Effector memory CD8-positive, alpha-beta T cell (primary cell): ENCODE data around the gene SAMM50.
A peak's percentile ranks its signal among the peaks of the same experiment; 100 is the strongest.

Experiments
- ATAC-seq: fragments of 150-1000 bp; cut with Tn5 transposase; replicated peaks from 2 replicates; pipeline ENCODE4 v1.10.0; 2021; ENCODE audit warnings: mild to moderate bottlenecking, moderate library complexity
- DNase-seq, 3 experiments: peaks; one replicate each; pipeline ENCODE4 v3.0.0; 2021
- H3K27ac Mint-ChIP-seq, 2 donors: one replicate each; pipeline ENCODE4 v1.8.0; 2022; ENCODE audit warnings: mild to moderate bottlenecking in 2 of 2, mixed read lengths in 2 of 2, moderate library complexity in 2 of 2
- H3K27me3 Mint-ChIP-seq, 2 donors: one replicate each; pipeline ENCODE4 v1.8.0; 2022; ENCODE audit warnings: mixed read lengths in 2 of 2
- H3K36me3 Mint-ChIP-seq: one replicate; pipeline ENCODE4 v1.8.0; 2022; ENCODE audit warnings: mild to moderate bottlenecking, moderate library complexity, mixed read lengths; ENCODE audit not compliant: insufficient read depth
- H3K4me1 Mint-ChIP-seq, 2 donors: one replicate each; pipeline ENCODE4 v1.8.0; 2022; ENCODE audit warnings: low read depth in 2 of 2, mixed read lengths in 2 of 2
- H3K4me3 Mint-ChIP-seq, 2 donors: one replicate each; pipeline ENCODE4 v1.8.0; 2022; ENCODE audit warnings: mild to moderate bottlenecking in 2 of 2, mixed read lengths in 2 of 2, moderate library complexity in 2 of 2
- H3K9me3 Mint-ChIP-seq, 2 donors: one replicate each; pipeline ENCODE4 v1.8.0; 2022; ENCODE audit warnings: mixed read lengths in 2 of 2

Gene SAMM50

DNA sequence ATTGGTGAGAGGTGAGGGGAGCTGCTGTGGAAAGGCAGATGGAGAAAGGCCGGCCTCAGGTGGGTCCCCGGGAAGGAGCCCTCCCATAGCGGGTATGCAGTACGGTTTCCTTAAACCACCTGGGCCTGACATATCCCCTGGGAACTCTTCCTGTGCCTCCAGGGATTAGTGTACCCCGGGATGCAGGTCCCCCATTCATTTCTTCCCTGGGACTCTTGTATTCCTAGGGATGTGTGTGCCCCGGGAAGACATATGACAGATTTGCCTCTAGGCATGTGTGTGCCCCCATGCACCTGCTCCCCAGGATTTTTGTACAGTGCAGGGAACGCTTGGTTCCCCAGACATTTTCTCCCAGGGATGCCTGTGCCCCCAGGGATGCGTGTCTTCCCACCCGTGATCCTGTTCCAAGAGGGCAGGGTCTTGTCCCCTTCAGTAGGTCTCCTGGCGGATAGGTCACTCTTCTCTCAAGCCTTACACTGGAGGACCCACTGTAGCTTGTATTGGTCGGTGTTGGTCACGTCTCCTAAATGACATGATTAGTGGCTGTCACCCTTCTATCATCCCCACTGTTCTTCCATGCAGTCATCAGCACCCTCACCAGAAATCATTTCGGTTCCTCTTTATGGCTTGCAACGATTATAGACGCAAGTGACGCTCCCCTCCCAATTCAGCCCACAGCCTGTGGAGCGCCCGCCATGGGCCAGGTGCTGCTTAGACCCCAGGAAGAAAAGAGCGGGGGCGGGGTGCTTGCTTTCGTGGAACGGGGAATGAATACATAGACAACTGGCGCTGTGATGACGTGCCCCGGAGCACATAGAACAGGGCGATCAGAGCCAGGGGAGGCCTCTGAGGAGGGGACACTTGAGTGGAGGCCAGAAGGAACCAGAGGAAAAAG, 70.2 kb downstream of the SAMM50 start:
- no peak for ATAC-seq
- Mint-ChIP-seq H3K4me1 (peaks cover 30 to 35% of the 10 kb centered on the region in 2 donors), H3K4me3 (peak overlapping the region; percentile 74 to 80), H3K27ac (peak overlapping the region; percentile 95 to 97), H3K27me3 (no peaks in the 10 kb centered on the region), H3K36me3 (peaks cover 13% of the 10 kb centered on the region), H3K9me3 (no peaks in the 10 kb centered on the region)
- DNase-seq = no peak

DNA sequence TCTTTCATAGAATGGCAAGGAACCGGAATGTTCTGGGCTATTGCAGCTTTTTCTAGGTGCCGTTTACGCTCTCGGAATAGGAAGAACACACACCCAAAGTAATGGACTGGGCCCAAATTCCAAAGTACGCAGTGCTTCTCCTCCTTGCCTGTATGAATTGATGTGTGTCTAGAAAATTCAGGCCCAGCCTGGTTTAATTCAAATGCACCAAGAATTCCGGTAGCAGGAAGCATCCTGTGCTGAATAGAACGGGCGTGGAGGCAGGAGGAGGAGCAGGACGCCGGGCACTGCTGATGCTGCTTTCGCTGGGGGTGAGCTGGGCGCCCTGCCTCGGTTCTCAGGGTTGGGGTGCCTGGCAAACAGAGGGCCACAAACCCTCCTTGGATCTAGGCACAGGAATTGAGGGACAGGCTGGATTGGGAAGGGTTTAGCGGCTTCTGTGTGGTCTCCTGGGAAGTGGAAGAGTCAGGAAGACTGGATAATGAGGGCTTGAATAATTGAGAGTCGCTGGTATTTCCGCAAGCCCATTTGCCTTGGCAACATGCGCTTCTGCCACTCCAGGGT, 70.9 kb downstream of the SAMM50 start:
- Mint-ChIP-seq H3K4me1 (peaks cover 33 to 40% of the 10 kb centered on the region in 2 donors), H3K27me3 (no peaks in the 10 kb centered on the region), H3K27ac (peak overlapping the region; percentile 95 to 97), H3K9me3 (no peaks in the 10 kb centered on the region), H3K4me3 (peak overlapping the region; percentile 74 to 80), H3K36me3 (peaks cover 13% of the 10 kb centered on the region)
- ATAC-seq (no peak), DNase-seq (no peak)

DNA sequence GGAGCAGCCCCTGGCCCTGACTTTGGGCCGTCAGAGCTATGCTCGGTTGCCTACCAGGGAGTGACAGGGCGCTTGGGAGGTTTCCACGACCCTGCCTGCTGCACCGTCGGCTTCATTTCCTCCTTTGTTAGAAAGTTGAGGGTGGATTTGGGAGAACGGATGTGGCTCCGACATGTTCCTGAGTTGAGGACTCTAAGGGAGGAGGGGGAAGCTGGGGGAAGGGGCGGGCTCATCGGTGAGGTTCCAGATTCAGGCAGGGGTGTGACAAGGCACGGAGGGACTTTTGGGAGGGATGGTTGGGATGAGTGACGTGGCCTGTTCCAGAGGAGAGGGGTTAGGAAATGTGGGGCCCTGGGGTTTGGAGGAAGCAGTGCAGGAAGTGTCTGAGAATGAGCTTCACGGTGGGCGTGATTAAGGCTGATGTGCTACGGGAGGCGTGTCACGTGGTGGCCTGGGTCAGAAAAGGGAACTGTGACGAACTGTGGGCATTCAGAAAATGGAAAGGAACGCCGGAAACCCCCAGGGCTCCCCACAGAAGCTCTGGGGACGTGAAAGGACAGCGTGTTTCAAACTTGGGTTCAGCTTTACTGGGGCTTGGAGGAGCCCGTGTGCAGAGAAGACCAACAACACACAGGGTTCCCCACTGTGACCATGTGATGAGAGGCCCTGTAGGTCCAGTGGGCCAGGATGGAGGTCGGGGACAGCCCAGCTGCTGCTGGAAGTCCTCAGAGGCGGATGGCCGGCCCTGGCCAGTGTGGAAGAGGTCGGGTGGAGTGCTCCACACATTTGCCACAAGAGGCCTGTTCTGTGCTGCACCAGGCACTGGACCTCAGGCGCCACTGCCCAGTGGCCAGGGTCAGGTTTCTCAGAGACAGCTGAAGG, 71.6 kb downstream of the SAMM50 start:
- Mint-ChIP-seq H3K27ac (peak overlapping the region; percentile 95 to 97), H3K36me3 (peaks cover 13% of the 10 kb centered on the region), H3K4me1 (peaks cover 37 to 46% of the 10 kb centered on the region in 2 donors), H3K9me3 (no peaks in the 10 kb centered on the region), H3K27me3 (no peaks in the 10 kb centered on the region), H3K4me3 (peak overlapping the region; percentile 74 to 80)
- DNase-seq (peak; percentile 62 to 74 (median 71)), ATAC-seq (peak; percentile 84)

DNA sequence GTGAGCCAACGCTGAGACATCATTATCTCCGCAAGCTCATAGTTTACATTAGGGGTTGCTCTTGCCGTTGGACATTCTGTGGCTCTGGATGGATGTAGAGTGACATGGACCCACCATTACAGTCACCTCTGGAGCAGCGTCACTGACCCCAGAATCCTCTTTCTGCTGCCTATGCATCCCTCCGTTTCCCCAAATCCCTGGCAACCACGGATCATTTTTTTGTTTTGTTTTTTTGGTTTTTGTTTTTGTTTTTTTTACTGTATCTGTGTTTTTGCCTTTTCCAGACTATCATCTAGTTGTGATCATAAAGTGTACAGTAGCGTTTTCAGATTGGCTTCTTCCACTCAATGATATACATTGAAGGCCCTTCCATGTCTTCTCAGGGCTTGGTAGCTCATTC, 72.8 kb downstream of the SAMM50 start:
- DNase-seq (no peak), ATAC-seq (no peak)
- no peak overlapping the region for H3K4me3 Mint-ChIP-seq
- H3K36me3 Mint-ChIP-seq = peaks cover 16% of the 10 kb centered on the region
- no peaks in the 10 kb centered on the region for H3K27me3 Mint-ChIP-seq
- no peaks in the 10 kb centered on the region for H3K9me3 Mint-ChIP-seq
- H3K27ac Mint-ChIP-seq = peak overlapping the region; percentile 55 to 83
- peaks cover 33 to 46% of the 10 kb centered on the region in 2 donors for H3K4me1 Mint-ChIP-seq

DNA sequence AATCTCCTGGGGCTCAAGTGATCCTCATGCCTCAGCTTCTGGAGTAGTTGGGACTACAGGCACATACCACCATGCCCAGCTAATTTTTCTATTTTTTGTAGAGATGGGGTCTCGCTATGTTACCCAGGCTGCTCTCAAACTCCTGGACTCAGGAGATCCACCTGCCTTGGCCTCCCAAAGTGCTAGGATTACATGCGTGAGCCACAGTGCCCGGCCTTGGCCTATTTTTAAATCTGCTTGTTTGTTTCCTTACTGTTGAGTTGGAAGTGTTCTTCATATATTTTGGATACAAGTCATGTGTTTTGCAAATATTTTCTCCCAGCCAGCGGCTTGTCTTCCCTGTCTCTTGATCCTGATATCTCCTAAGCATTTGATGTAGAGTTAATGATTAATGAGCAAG, 73.8 kb downstream of the SAMM50 start:
- H3K4me1 Mint-ChIP-seq = peaks cover 29 to 40% of the 10 kb centered on the region in 2 donors
- peak overlapping the region in 1 of 2 donors; percentile 83 for H3K27ac Mint-ChIP-seq
- ATAC-seq (no peak), DNase-seq (no peak)
- H3K4me3 Mint-ChIP-seq = no peak overlapping the region
- H3K27me3 Mint-ChIP-seq = no peaks in the 10 kb centered on the region
- no peaks in the 10 kb centered on the region for H3K9me3 Mint-ChIP-seq
- peaks cover 16% of the 10 kb centered on the region for H3K36me3 Mint-ChIP-seq

DNA sequence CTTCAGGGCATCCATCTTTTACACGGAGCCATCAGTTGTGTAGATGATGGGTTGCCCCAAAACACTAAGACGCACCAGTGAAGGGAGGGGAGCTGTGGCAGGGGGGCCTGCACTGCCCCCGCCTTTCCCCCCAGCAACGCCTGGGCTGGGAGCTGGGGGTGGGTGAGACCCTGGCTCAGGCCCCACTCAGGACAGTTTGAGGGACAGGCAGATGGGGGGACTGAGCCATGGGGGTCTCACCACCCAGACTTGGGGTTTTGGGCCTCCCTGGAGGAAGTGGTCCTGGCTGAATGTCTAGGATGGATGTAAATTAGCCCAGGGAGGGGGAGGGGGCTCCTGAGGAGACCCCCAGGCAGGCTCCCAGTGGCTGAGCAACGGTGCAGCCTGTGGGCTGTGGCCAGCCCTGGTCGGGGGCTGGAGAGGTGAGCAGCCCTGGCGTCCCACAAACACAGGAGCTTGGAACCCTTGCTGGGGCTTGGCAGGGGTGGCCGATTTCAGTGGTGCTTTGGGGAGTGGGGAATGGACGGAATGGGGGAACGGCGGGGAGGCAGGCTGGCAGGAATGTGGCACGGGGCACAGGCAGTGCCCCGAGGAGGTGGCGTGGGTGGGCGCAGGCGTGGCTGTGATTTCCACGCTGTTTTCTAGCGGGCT, 74.9 kb downstream of the SAMM50 start:
- Mint-ChIP-seq H3K4me1 (peaks cover 27 to 37% of the 10 kb centered on the region in 2 donors), H3K27me3 (no peaks in the 10 kb centered on the region), H3K27ac (peak overlapping the region; percentile 67 to 73), H3K4me3 (no peak overlapping the region), H3K9me3 (no peaks in the 10 kb centered on the region), H3K36me3 (peaks cover 16% of the 10 kb centered on the region)
- ATAC-seq (no peak), DNase-seq (no peak)

DNA sequence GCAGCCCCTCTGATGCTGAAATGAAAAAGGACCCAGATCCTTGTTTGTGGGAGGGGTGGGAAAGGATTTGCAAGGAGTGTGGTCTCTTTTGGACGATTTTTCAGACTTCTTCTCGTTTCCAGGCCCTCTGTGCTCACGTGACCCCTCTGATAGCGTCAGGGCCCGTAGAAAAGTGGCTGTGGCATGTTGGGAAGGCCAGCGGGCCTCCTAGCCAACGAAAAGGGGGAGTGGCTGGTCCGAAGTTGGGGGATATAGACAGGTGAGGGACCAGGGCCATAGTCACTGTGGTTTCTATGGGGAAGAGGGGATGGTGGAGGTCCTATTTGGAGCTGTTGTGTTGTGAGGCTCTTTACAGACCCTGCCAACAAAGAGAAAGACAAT, 75.5 kb downstream of the SAMM50 start:
- ATAC-seq (no peak), DNase-seq (no peak)
- Mint-ChIP-seq H3K4me3 (no peak overlapping the region), H3K27ac (peak overlapping the region; percentile 67 to 73), H3K9me3 (no peaks in the 10 kb centered on the region), H3K27me3 (no peaks in the 10 kb centered on the region), H3K36me3 (peaks cover 14% of the 10 kb centered on the region), H3K4me1 (peaks cover 22 to 33% of the 10 kb centered on the region in 2 donors)

DNA sequence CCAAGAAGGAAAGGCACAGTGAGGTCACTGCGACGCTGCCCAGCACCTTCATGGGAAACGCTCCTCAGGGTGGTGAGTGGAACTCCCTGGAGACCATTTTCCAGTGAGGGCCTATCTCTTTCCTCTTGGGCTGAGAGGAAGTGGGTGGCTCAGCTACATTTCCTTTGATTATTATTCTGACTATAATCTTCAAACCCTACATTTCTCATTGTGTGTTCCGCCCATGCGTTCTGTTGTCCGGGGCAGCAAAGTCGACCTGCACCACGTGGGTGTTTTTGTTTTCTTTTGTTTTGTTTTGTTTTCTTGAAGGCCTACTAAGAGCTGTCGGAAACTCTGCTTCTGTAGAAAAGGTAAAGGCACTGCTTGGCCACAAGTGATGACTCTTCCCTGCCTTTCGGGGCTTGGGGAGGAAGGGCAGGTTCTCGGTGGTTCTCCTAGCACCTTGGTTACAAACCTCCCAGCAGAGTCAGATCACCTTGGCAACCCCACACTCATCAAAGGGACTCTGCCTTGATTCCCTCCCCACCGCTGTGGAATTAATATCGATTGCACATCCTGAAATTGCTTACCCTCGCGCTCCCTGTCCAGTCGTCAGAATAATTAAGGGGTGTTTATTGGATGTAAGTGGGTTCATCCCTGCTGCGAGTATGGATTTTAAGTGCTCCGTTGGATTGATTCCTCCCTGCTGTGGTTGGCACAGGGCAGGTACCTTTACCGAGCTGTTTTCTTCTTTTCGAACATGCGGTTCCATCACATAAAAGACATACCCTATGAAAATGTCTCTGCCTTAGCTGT, 76.1 kb downstream of the SAMM50 start:
- Mint-ChIP-seq H3K27ac (peak overlapping the region; percentile 67 to 73), H3K4me1 (peaks cover 16 to 27% of the 10 kb centered on the region in 2 donors), H3K4me3 (no peak overlapping the region), H3K36me3 (peaks cover 9% of the 10 kb centered on the region), H3K9me3 (no peaks in the 10 kb centered on the region), H3K27me3 (no peaks in the 10 kb centered on the region)
- DNase-seq = no peak
- ATAC-seq = no peak

DNA sequence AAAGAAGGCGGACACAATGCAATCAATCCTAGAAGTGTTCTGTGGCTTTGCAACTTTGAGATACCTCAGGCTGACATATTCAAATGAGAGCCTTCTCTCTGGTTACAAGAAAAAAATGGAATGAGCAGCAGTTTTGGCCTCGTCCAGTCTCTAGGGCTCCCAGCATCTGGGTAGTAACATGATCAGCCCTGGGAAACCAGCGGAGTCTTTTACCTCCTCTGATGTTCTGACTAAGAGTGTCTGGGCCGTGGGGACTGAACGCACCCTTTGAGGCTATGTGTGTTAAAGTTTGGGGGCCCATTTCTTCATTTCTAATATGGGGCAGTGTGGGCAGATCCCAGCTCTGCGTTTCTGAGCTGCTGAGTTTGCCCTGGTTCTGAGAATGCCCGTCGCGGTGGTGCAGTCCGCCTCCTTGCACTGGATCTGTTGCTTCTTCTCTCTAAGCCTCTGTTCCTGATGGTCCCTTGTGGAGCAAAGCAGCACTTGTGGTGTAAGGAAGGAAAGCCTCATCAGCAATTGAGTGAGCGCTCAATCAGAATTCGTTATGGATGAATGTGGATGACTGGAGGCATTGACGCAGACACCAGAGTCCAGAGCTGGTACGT, 77.0 kb downstream of the SAMM50 start:
- Mint-ChIP-seq H3K9me3 (no peaks in the 10 kb centered on the region), H3K4me1 (peaks cover 8 to 18% of the 10 kb centered on the region in 2 donors), H3K27me3 (no peaks in the 10 kb centered on the region), H3K4me3 (no peak overlapping the region), H3K36me3 (peaks cover 4% of the 10 kb centered on the region), H3K27ac (no peak overlapping the region)
- no peak for DNase-seq
- no peak for ATAC-seq

DNA sequence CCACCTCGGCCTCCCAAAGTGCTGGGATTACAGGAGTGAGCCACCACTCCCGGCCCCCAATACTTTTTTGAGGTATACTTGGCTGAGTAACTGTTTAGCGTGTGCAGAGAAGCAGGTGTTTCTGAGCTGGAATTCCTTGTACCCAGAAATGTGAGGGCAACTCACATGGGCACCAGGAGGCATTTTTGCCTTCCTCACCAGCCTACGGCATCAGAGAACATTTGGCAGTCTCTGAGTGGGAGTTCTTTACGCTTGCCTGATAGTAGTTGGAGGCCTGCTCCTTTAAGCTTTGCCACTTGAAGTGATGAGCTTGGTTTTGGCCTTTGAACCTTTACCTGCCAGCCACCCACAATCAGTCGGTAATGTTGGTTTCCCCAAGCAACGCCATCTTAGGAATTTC, 78.0 kb downstream of the SAMM50 start:
- no peak overlapping the region for H3K27ac Mint-ChIP-seq
- H3K27me3 Mint-ChIP-seq = no peaks in the 10 kb centered on the region
- no peak for ATAC-seq
- peaks cover 7 to 20% of the 10 kb centered on the region in 2 donors for H3K4me1 Mint-ChIP-seq
- no peaks in the 10 kb centered on the region for H3K9me3 Mint-ChIP-seq
- no peak overlapping the region for H3K4me3 Mint-ChIP-seq
- DNase-seq = no peak
- H3K36me3 Mint-ChIP-seq = peaks cover 3% of the 10 kb centered on the region

DNA sequence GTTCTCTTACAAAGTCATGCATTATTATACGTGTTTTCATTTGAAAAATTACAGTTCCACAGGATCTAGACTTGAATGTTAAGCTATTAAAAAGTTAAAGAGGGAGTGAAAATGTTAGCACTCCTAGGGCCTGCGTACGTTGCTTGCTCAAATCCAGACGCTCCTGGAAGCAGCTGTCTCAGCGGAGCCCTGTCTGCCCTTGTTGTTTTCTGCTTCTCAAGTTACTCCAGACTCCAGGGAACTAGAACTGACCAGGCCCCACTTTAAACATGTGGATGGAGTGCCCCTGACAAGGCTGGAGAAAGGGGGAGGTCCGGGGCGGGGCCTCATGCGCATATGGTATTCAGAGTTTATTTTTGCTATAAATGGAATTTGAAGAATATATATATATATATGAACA, 78.5 kb downstream of the SAMM50 start:
- ATAC-seq = no peak
- Mint-ChIP-seq H3K4me1 (peaks cover 7 to 16% of the 10 kb centered on the region in 2 donors), H3K4me3 (no peak overlapping the region)

More for the DNA sequence above, 78.5 kb downstream of the SAMM50 start:
- Mint-ChIP-seq H3K27ac (no peak overlapping the region), H3K9me3 (no peaks in the 10 kb centered on the region), H3K27me3 (no peaks in the 10 kb centered on the region), H3K36me3 (peaks cover 3% of the 10 kb centered on the region)
- DNase-seq = no peak
